ENCODE results near the gene SYTL1. TPM values are rescaled to one million over a fixed set of nuclear protein-coding genes. Genes with fewer than 3 reads are reported as not detected.

Gene SYTL1
- total and polyA plus RNA-seq, 9 of the 15 experiments (the other 6 are each of a cell fraction or from before 2014, with no cell fraction given), result 0.04 to 9.3 (median 1.7) TPM

DNA sequence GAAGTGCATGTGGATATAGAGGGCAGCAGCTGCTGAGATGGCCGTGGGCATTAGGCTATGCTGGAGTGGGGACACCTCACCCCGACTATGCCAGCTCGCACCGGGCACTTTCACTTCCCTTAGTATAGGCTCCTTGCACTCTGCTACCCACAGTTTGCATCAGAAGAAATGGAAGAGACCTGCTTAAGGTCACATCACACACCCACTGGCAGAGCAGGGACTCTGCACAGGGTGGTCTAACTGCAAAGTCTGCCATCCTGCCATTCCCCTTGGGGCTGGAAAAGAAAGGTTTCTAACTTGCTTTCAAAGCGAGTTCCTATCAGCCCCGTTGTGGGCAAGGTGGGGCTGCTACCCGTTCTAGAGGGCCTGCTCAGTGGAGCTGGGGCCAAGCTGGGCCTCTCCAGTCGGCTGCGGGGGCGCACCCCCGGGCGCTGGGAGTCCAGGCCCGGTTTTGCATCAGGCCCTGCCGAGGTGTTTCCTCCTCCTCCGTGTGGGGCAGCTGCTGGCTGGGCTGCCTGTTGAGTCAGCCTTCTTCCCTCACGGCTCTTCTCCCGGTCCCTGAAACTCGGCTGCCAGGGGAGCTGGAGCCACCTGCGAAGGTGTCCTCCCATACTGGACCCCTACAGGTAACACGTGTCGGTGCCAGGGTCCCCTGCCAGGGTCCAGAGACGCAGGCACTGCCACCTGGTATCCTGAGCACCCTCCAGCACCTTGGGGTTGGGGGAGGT lies at the start of gene SYTL1 (continued):
- TF ChIP-seq, protein P1, sequence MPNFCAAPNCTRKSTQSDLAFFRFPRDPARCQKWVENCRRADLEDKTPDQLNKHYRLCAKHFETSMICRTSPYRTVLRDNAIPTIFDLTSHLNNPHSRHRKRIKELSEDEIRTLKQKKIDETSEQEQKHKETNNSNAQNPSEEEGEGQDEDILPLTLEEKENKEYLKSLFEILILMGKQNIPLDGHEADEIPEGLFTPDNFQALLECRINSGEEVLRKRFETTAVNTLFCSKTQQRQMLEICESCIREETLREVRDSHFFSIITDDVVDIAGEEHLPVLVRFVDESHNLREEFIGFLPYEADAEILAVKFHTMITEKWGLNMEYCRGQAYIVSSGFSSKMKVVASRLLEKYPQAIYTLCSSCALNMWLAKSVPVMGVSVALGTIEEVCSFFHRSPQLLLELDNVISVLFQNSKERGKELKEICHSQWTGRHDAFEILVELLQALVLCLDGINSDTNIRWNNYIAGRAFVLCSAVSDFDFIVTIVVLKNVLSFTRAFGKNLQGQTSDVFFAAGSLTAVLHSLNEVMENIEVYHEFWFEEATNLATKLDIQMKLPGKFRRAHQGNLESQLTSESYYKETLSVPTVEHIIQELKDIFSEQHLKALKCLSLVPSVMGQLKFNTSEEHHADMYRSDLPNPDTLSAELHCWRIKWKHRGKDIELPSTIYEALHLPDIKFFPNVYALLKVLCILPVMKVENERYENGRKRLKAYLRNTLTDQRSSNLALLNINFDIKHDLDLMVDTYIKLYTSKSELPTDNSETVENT (CRISPR knock-in tag; IDR thresholded peaks at IDR 0.05), result no peak
- TF ChIP-seq DACH1 (IDR thresholded peaks at IDR 0.05; ENCODE audit: partially characterized antibody) (no peak), SMARCA5 (IDR thresholded peaks at IDR 0.05) (no peak), DIDO1 (tag; IDR thresholded peaks at IDR 0.05; ENCODE audit: low read depth) (no peak), ZKSCAN3 (CRISPR knock-in tag; IDR thresholded peaks at IDR 0.05) (no peak), ZNF780A (CRISPR knock-in tag; IDR thresholded peaks at IDR 0.05) (no peak), HNRNPUL1 (IDR thresholded peaks at IDR 0.05; ENCODE audit: low read length) (no peak)
- TF ChIP-seq, protein P2, sequence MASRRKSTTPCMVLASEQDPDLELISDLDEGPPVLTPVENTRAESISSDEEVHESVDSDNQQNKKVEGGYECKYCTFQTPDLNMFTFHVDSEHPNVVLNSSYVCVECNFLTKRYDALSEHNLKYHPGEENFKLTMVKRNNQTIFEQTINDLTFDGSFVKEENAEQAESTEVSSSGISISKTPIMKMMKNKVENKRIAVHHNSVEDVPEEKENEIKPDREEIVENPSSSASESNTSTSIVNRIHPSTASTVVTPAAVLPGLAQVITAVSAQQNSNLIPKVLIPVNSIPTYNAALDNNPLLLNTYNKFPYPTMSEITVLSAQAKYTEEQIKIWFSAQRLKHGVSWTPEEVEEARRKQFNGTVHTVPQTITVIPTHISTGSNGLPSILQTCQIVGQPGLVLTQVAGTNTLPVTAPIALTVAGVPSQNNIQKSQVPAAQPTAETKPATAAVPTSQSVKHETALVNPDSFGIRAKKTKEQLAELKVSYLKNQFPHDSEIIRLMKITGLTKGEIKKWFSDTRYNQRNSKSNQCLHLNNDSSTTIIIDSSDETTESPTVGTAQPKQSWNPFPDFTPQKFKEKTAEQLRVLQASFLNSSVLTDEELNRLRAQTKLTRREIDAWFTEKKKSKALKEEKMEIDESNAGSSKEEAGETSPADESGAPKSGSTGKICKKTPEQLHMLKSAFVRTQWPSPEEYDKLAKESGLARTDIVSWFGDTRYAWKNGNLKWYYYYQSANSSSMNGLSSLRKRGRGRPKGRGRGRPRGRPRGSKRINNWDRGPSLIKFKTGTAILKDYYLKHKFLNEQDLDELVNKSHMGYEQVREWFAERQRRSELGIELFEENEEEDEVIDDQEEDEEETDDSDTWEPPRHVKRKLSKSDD (conservative IDR thresholded peaks at IDR 0.05; ENCODE audit: low read length), result no peak
- TF ChIP-seq, protein P3, sequence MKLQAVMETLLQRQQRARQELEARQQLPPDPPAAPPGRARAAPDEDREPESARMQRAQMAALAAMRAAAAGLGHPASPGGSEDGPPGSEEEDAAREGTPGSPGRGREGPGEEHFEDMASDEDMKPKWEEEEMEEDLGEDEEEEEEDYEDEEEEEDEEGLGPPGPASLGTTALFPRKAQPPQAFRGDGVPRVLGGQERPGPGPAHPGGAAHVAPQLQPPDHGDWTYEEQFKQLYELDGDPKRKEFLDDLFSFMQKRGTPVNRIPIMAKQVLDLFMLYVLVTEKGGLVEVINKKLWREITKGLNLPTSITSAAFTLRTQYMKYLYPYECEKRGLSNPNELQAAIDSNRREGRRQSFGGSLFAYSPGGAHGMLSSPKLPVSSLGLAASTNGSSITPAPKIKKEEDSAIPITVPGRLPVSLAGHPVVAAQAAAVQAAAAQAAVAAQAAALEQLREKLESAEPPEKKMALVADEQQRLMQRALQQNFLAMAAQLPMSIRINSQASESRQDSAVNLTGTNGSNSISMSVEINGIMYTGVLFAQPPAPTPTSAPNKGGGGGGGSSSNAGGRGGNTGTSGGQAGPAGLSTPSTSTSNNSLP (IDR thresholded peaks at IDR 0.05; ENCODE audit: borderline replicate concordance, low read depth, low read length), result no peak
- TF ChIP-seq, protein P4, sequence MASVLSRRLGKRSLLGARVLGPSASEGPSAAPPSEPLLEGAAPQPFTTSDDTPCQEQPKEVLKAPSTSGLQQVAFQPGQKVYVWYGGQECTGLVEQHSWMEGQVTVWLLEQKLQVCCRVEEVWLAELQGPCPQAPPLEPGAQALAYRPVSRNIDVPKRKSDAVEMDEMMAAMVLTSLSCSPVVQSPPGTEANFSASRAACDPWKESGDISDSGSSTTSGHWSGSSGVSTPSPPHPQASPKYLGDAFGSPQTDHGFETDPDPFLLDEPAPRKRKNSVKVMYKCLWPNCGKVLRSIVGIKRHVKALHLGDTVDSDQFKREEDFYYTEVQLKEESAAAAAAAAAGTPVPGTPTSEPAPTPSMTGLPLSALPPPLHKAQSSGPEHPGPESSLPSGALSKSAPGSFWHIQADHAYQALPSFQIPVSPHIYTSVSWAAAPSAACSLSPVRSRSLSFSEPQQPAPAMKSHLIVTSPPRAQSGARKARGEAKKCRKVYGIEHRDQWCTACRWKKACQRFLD (CRISPR knock-in tag; IDR thresholded peaks at IDR 0.05), result no peak

All from K562 (cell line).